Pancreas (tissue), 10 donors: ENCODE measurements around the gene DCTN5. TPM values are rescaled to one million over a fixed set of nuclear protein-coding genes. Genes with fewer than 3 reads are reported as not detected.
"Not testable (repeated sequence)": the region's sequence is repeated elsewhere in the genome, so short reads cannot be mapped to it uniquely, and the experiment has no call there.

Experiments used
- ATAC-seq, 4 donors: fragments of 200-7000 bp; cut with Tn5 transposase; one replicate each; pipeline versions ENCODE4 v1.8.0 to v1.9.1; 2020; ENCODE audit warnings: mild to moderate bottlenecking in 4 of 4, moderate library complexity in 4 of 4
- DNase-seq, 6 donors: peaks; one replicate each; pipeline ENCODE4 v3.0.0-alpha.2; 2020
- FAIRE-seq: peaks from 2 replicates; lab custom pipeline; 2012; peaks lifted over from hg19 to GRCh38; lab: Jason Lieb, UNC
- H3K27ac ChIP-seq, 4 donors: fragments of 200-600 bp; sonication (generic); 1 replicate in 3 of 4; 2 replicates in 1 of 4; pipeline versions ENCODE4 v1.5.0 to v1.8.0; 2020
- H3K27me3 ChIP-seq, 4 donors: fragments of 200-600 bp; one replicate each; pipeline ENCODE4 v1.8.0; 2021
- H3K36me3 ChIP-seq, 3 donors: fragments of 200-600 bp; sonication (generic) in 1 of 3; one replicate each; pipeline versions ENCODE4 v1.5.0 to v1.8.0; 2020 to 2021
- H3K4me1 ChIP-seq, 3 donors: fragments of 200-600 bp; one replicate each; pipeline ENCODE4 v1.8.0; 2021
- H3K4me3 ChIP-seq, 4 donors: fragments of 200-600 bp; sonication (generic) in 2 of 4; one replicate each; pipeline versions ENCODE4 v1.5.0 to v1.8.0; 2020 to 2021
- H3K9me3 ChIP-seq, 4 donors: fragments of 200-600 bp; one replicate each; pipeline ENCODE4 v1.8.0; 2021
- CTCF ChIP-seq, 4 donors: fragments of 200-600 bp; sonication (generic) in 3 of 4; IDR thresholded peaks; one replicate each; pipeline versions ENCODE4 v1.5.0 to v1.8.0; 2021; ENCODE audit warnings: antibody characterized with exemption in 4 of 4
- WGBS, 2 donors: extraction: QIAGEN DNeasy Blood & Tissue Kit; methylation state at CpG; one replicate each; pipeline ENCODE4 v1.1.7; 2013; 5-methylcytosine and 5-hydroxymethylcytosine counted together
- intact Hi-C, 3 donors: fragments of 100-400 bp; cut with DNase I; formaldehyde crosslinking; loops; one replicate each; pipeline versions ENCODE4 v1.11.1 to v1.14.2; 2022
- polyA plus RNA-seq, 2 donors: library from polyadenylated mRNA; stranded (reverse); fragments of 200-250 nt; gene quantifications; one replicate each; pipeline ENCODE4 v1.2.3, GENCODE V29; 2013
- total RNA-seq, 6 donors: library from RNA; stranded (reverse); fragmentation: NEBNext Ultra II Directional in 4 of 6; extraction: Animal tissue kit (Norgen Biotek cat#: 25700) in 4 of 6; gene quantifications; one replicate each; pipeline versions ENCODE4 v1.2.1 to v1.2.4, GENCODE V29; 2021 to 2023
- donor health status: healthy with polysubstance abuse.
- donor health status: DM: no; HTN: no; CAD: no; lungs with moderate emphysema.
- donor health status: DM: no; HTN: no; CAD: no.
- donor health status: control.
- donor health status: control.
- donor health status: Bipolar disorder and iron deficiency.
- donor health status: DM: yes; HTN: yes; CAD: no.
- donor health status: DM: no; HTN: no; CAD: no.
- donor health status: DM: no; HTN: no; CAD: no.
- donor health status: DM: yes; HTN: yes; CAD: no.

Gene DCTN5
- total and polyA plus RNA-seq, 8 donors = 5.7 to 29.5 (median 22.3) TPM

- FAIRE-seq = no peak
- Histone ChIP-seq H3K9me3 (no peaks in the 10 kb centered on the region), H3K36me3 (no peaks in the 10 kb centered on the region), H3K4me1 (no peaks in the 10 kb centered on the region), H3K27ac (no peak overlapping the region), H3K4me3 (no peak overlapping the region), H3K27me3 (no peaks in the 10 kb centered on the region)
- TF ChIP-seq CTCF (IDR thresholded peaks at IDR 0.05) = no peak
- no peak for ATAC-seq
- WGBS, 2 donors = 98 to 100% methylated on average over 3 of the region's 3 CpGs
- DNase-seq = no peak
- intact Hi-C loops = no loop called here
These were observed 29.3 kb upstream of the DCTN5 start for GRCh38 chr16:23611936-23612335.

- ATAC-seq (no peak), DNase-seq (no peak), FAIRE-seq (no peak)
- 92 to 93% methylated on average over 9 of the region's 9 CpGs for WGBS, 2 donors
- H3K36me3 ChIP-seq = peaks cover 0 to 17% (median 3%) of the 10 kb centered on the region in 3 donors
- no peaks in the 10 kb centered on the region for H3K27me3 ChIP-seq
- H3K27ac ChIP-seq = no peak overlapping the region
- TF ChIP-seq CTCF (IDR thresholded peaks at IDR 0.05) = no peak
- no peak overlapping the region for H3K4me3 ChIP-seq
- no peaks in the 10 kb centered on the region for H3K9me3 ChIP-seq
- no peaks in the 10 kb centered on the region for H3K4me1 ChIP-seq
- intact Hi-C loops = no loop called here
These were observed 25.5 kb upstream of the DCTN5 start for GRCh38 chr16:23615805-23616204.

- no peaks in the 10 kb centered on the region for H3K9me3 ChIP-seq
- DNase-seq (no peak), ATAC-seq (no peak), FAIRE-seq (no peak)
- no peak overlapping the region for H3K4me3 ChIP-seq
- H3K27ac ChIP-seq = no peak overlapping the region
- peaks cover 0 to 44% (median 11%) of the 10 kb centered on the region in 3 donors for H3K36me3 ChIP-seq
- TF ChIP-seq CTCF (IDR thresholded peaks at IDR 0.05) = no peak
- intact Hi-C loops = no loop called here
- H3K27me3 ChIP-seq = no peaks in the 10 kb centered on the region
- H3K4me1 ChIP-seq = no peaks in the 10 kb centered on the region
These were observed 17.2 kb upstream of the DCTN5 start for GRCh38 chr16:23624092-23624491.

GRCh38 chr16:23629516-23629915 lies 11.8 kb upstream of the DCTN5 start:
- DNase-seq (no peak), FAIRE-seq (no peak), ATAC-seq (peak in 1 of 4 donors; percentile 37)
- TF ChIP-seq CTCF (IDR thresholded peaks at IDR 0.05) = no peak
- H3K27ac ChIP-seq = no peak overlapping the region
- no peak overlapping the region for H3K4me3 ChIP-seq
- intact Hi-C loops = no loop called here
- H3K27me3 ChIP-seq = no peaks in the 10 kb centered on the region
- H3K9me3 ChIP-seq = no peaks in the 10 kb centered on the region
- H3K4me1 ChIP-seq = no peaks in the 10 kb centered on the region
- 90% methylated on average over 8 of the region's 8 CpGs for WGBS, 2 donors
- peaks cover 0 to 18% (median 6%) of the 10 kb centered on the region in 3 donors for H3K36me3 ChIP-seq

- ATAC-seq, FAIRE-seq, H3K27me3 ChIP-seq, H3K27ac ChIP-seq, H3K4me3 ChIP-seq, intact Hi-C loops, H3K9me3 ChIP-seq, DNase-seq, H3K4me1 ChIP-seq: not testable (repeated sequence)
- 97 to 100% methylated on average over 3 of the region's 3 CpGs for WGBS, 2 donors
- H3K36me3 ChIP-seq = peaks cover 0 to 20% (median 9%) of the 10 kb centered on the region in 3 donors
These were observed 9.4 kb upstream of the DCTN5 start for GRCh38 chr16:23631874-23632273.
